A549 (cell line): ENCODE measurements around the gene ADD2. TPM values are rescaled to one million over a fixed set of nuclear protein-coding genes. Genes with fewer than 3 reads are reported as not detected.
"Not testable (repeated sequence)": the region's sequence is repeated elsewhere in the genome, so short reads cannot be mapped to it uniquely, and the experiment has no call there.

ENCODE experiments used
- ATAC-seq, 2 experiments: fragments of 200-7000 bp in 1 of 2; fragments of >200 bp in 1 of 2; cut with Nextera tagmentation in 1 of 2; cut with Tn5 transposase in 1 of 2; 3 replicates each; pipeline versions ENCODE4 v1.8.0 to v1.9.1; 2018 to 2020; ENCODE audit warnings: mild to moderate bottlenecking in 1 of 2, moderate library complexity in 1 of 2
- CTCF ChIA-PET: fragments of 300-600 bp; sonication (Branson Sonifier 250); formaldehyde crosslinking; extraction: SDS; loops from one replicate; lab custom pipeline; 2021; ENCODE audit warnings: antibody characterized with exemption, inconsistent platforms; lab: Yijun Ruan, JAX
- POLR2A ChIA-PET: fragments of 350-600 bp; formaldehyde crosslinking; extraction: SDS; loops from one replicate; lab custom pipeline; 2021; ENCODE audit warnings: antibody characterized with exemption, inconsistent platforms; lab: Yijun Ruan, JAX
- DNase-seq, 2 experiments: peaks; one replicate each; pipeline versions ENCODE4 v3.0.0 to v3.0.0-alpha.2; 2011 to 2016; ENCODE audit warnings: low read depth in 1 of 2, low spot score in 1 of 2
- FAIRE-seq: peaks from 2 replicates; lab custom pipeline; 2011; peaks lifted over from hg19 to GRCh38; lab: Jason Lieb, UNC
- H3K27ac ChIP-seq, 2 experiments: fragments of >200 bp; sonication (Bioruptor Twin); formaldehyde crosslinking; 3 replicates each; pipeline ENCODE4 v1.5.1; 2016 to 2017
- H3K4me1 ChIP-seq: fragments of >200 bp; sonication (Bioruptor Twin); formaldehyde crosslinking; 3 replicates; pipeline ENCODE4 v1.6.1; 2016
- H3K4me2 ChIP-seq: fragments of >200 bp; sonication (Bioruptor Twin); formaldehyde crosslinking; 3 replicates; pipeline ENCODE4 v1.6.1; 2016
- H3K4me3 ChIP-seq: fragments of >200 bp; sonication (Bioruptor Twin); formaldehyde crosslinking; 3 replicates; pipeline ENCODE4 v1.5.1; 2016
- H3K9me3 ChIP-seq: fragments of >200 bp; sonication (Bioruptor Twin); formaldehyde crosslinking; 3 replicates; pipeline ENCODE4 v1.6.1; 2016
- CBX8 ChIP-seq: fragments of 200-600 bp; sonication (generic); IDR thresholded peaks from 2 replicates; pipeline ENCODE4 v1.6.1; 2016
- CHD2 ChIP-seq: fragments of 150-350 bp; IDR thresholded peaks from 2 replicates; pipeline ENCODE4 v1.6.1; 2014; ENCODE audit warnings: low read length; ENCODE audit not compliant: partially characterized antibody
- EHMT2 ChIP-seq: fragments of 200-600 bp; sonication (generic); IDR thresholded peaks from 2 replicates; pipeline ENCODE4 v1.6.1; 2016; ENCODE audit warnings: antibody characterized with exemption, low read depth, mild to moderate bottlenecking, moderate library complexity
- HOXB13 ChIP-seq: fragments of 250-450 bp; sonication (Bioruptor Pico); IDR thresholded peaks from 2 replicates; pipeline ENCODE4 v1.5.0; 2020; ENCODE audit warnings: low read depth, mild to moderate bottlenecking, moderate library complexity
- JUN ChIP-seq, 2 experiments: fragments of >200 bp; sonication (Bioruptor Twin); formaldehyde crosslinking; IDR thresholded peaks; 2 replicates in 1 of 2; 3 replicates in 1 of 2; pipeline ENCODE4 v1.6.1; 2016 to 2017
- MAFK ChIP-seq: fragments of 450-650 bp; IDR thresholded peaks from 2 replicates; pipeline ENCODE4 v1.6.1; 2014; ENCODE audit not compliant: partially characterized antibody
- NFE2L2 ChIP-seq: fragments of 150-350 bp; conservative IDR thresholded peaks from 2 replicates; pipeline ENCODE4 v1.6.1; 2014; ENCODE audit warnings: low read length
- NPAS2 ChIP-seq: fragments of 250-450 bp; sonication (Bioruptor Pico); IDR thresholded peaks from 2 replicates; pipeline ENCODE4 v1.8.0; 2022; ENCODE audit warnings: mild to moderate bottlenecking, moderate library complexity, borderline replicate concordance
- POLR2A ChIP-seq: IDR thresholded peaks from 2 replicates; pipeline ENCODE4 v1.6.1; 2012; ENCODE audit warnings: mild to moderate bottlenecking, low read length
- RARB ChIP-seq: fragments of 250-450 bp; sonication (Bioruptor Pico); IDR thresholded peaks from 2 replicates; pipeline ENCODE4 v1.8.0; 2021; ENCODE audit warnings: mild to moderate bottlenecking, moderate library complexity
- SMC3 ChIP-seq: fragments of >200 bp; sonication (Bioruptor Twin); formaldehyde crosslinking; IDR thresholded peaks from 3 replicates; pipeline ENCODE4 v1.6.1; 2018; ENCODE audit warnings: inconsistent platforms
- TP53 ChIP-seq: fragments of 250-450 bp; sonication (Bioruptor Pico); IDR thresholded peaks from 2 replicates; pipeline ENCODE4 v1.5.0; 2021; ENCODE audit warnings: mild to moderate bottlenecking, moderate library complexity
- ZFP36 ChIP-seq: fragments of 450-650 bp; IDR thresholded peaks from 2 replicates; pipeline ENCODE4 v1.6.1; 2014; ENCODE audit warnings: borderline replicate concordance; ENCODE audit not compliant: partially characterized antibody
- ZNF302 ChIP-seq: fragments of 250-450 bp; sonication (Bioruptor Pico); IDR thresholded peaks from 2 replicates; pipeline ENCODE4 v1.9.0; 2021; ENCODE audit warnings: inconsistent platforms, mild to moderate bottlenecking, moderate library complexity
- WGBS: methylation state at CpG from one replicate; pipeline ENCODE4 v1.1.6; 2017; ENCODE audit errors: missing lambda C conversion rate; 5-methylcytosine and 5-hydroxymethylcytosine counted together
- polyA plus RNA-seq, 4 experiments: library from polyadenylated mRNA; depleted of rRNA in 3 of 4; stranded (reverse); fragments of >200 nt; fragmentation: RNase III in 1 of 4; extraction: RNeasy Plus Mini Kit Qiagen cat#74134 plus additional on column Dnase treatment in 1 of 4; gene quantifications; 2 replicates in 3 of 4; 3 replicates in 1 of 4; pipeline ENCODE4 v1.2.3, GENCODE V29; 2011 to 2017
- TF ChIP-seq, protein P1 (sequence below): IDR thresholded peaks from 2 replicates; pipeline ENCODE4 v1.6.1; 2012
- TF ChIP-seq, protein P2 (sequence below): fragments of 150-350 bp; IDR thresholded peaks from 2 replicates; pipeline ENCODE4 v1.6.1; 2014; ENCODE audit warnings: low read depth, mild to moderate bottlenecking, low read length
- TF ChIP-seq, protein P3 (sequence below): fragments of 250-450 bp; sonication (Bioruptor Pico); IDR thresholded peaks from 2 replicates; pipeline ENCODE4 v1.5.0; 2020; ENCODE audit warnings: low read depth, mild to moderate bottlenecking, moderate library complexity
- TF ChIP-seq, protein P4 (sequence below): IDR thresholded peaks from 2 replicates; pipeline ENCODE4 v1.6.1; 2012
- TF ChIP-seq, protein P5 (sequence below): IDR thresholded peaks from 2 replicates; pipeline ENCODE4 v1.6.1; 2012; ENCODE audit warnings: low read depth, borderline replicate concordance

The ADD2 gene
- polyA plus RNA-seq, 2 of the 4 experiments (the other 2 are of a cell fraction), result 18.0 to 25.5 TPM

DNA sequence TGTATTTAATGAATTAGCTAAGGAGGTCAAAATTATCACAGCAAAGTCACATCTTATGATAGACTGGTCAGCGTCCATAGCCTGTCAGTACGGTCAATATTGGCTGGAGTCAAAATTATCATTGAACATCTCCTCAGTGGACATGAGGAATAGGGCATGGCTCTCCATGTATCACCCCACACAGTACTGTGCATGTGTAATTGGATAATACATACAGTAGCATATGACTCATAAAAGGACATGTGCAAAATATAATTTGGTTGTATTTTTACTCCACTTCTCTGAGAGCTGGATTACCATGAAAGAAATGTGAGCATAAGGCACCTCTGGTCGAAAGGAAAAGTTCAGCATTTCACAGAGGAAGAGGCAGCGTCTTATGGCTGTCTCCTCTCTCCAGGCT, 24.9 kb downstream of the ADD2 start (continued):
- no peak for TF ChIP-seq ZFP36
- TF ChIP-seq NPAS2 (CRISPR knock-in tag), result no peak

DNA sequence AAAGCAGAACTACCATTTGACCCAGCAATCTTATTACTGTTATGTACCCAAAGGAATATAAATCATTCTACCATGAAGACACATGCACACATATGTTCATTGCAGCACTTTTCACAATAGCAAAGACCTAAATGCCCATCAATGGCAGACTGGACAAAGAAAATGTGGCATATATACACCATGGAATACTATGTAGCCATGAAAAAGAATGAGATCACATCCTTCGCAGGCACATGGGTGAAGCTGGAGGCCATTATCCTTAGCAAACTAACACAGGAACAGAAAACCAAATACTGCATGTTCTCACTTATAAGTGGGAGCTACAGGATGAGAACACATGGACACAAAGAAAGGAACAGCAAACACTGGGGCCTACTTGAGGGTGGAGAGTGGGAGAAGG, 28.5 kb downstream of the ADD2 start:
- POLR2A ChIA-PET, ATAC-seq, FAIRE-seq, H3K4me3 ChIP-seq, DNase-seq, H3K9me3 ChIP-seq, H3K4me2 ChIP-seq, H3K4me1 ChIP-seq, H3K27ac ChIP-seq: not testable (repeated sequence)
- CTCF ChIA-PET, result interaction anchor here (0.7 to 2.6 kb wide), 9 partner anchors 9 to 436 kb away, joined by 3 to 11 read pairs (median 4); partner anchors contain the start of gene ADD2
- 96% methylated on average over 1 of the region's 1 CpG for WGBS

DNA sequence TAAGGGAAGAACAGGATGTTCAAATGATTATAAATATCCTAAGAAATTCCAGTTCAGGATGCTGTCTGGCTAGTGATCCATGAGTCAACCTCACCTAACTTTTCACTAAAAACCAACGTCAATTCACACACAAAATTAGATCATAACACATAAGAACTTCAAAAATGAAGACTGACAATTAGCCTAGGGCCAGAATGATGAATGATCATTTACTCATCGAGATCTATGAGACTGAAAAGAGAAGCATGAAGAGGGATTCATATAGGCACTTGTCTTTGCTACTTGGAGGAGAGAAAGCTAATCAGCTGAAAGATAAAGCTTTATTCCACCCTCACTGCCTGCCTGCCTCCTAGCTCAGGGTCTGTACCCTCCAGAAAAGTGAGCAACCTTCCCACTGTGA, 29.8 kb downstream of the ADD2 start:
- no peak for TF ChIP-seq MAFK
- TF ChIP-seq ZNF302 (CRISPR knock-in tag), result no peak
- TF ChIP-seq SMC3, result no peak
- TF ChIP-seq, protein P1, sequence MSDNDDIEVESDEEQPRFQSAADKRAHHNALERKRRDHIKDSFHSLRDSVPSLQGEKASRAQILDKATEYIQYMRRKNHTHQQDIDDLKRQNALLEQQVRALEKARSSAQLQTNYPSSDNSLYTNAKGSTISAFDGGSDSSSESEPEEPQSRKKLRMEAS, result no peak
- no peak for DNase-seq
- Histone ChIP-seq H3K4me3 (no peak overlapping the region), H3K4me1 (no peaks in the 10 kb centered on the region), H3K4me2 (no peak overlapping the region), H3K9me3 (no peaks in the 10 kb centered on the region), H3K27ac (no peak overlapping the region)
- WGBS, result 51% methylated on average over 2 of the region's 2 CpGs
- ATAC-seq, result no peak
- FAIRE-seq, result no peak
- POLR2A ChIA-PET, result no interaction called here
- CTCF ChIA-PET, result interaction anchor here (0.5 to 2.6 kb wide), 4 partner anchors 10 to 37 kb away, joined by 3 to 11 read pairs (median 4); partner anchors contain the start of gene ADD2

DNA sequence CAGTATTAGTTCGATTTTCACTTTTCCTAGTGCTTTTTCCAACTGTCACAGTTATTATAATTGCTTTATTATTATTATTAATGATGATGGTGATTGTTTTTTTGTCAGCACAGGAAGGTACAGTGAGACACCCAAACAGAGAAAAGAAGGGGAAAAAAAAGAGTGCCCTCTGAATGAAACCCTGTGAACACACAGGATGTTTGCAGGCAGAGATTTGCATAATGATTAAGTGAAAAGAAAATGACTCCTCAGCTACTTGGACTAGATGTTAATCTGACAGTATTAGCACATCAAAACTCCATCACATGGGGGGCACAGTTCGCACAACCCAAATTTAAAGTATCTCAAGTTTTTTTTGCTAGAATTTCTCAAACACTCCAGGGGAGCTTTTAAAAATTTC, 32.9 kb downstream of the ADD2 start:
- Histone ChIP-seq H3K4me2 (no peak overlapping the region), H3K9me3 (no peaks in the 10 kb centered on the region), H3K4me3 (no peak overlapping the region), H3K4me1 (no peaks in the 10 kb centered on the region), H3K27ac (no peak overlapping the region)
- no peak for TF ChIP-seq EHMT2
- TF ChIP-seq, protein P2, sequence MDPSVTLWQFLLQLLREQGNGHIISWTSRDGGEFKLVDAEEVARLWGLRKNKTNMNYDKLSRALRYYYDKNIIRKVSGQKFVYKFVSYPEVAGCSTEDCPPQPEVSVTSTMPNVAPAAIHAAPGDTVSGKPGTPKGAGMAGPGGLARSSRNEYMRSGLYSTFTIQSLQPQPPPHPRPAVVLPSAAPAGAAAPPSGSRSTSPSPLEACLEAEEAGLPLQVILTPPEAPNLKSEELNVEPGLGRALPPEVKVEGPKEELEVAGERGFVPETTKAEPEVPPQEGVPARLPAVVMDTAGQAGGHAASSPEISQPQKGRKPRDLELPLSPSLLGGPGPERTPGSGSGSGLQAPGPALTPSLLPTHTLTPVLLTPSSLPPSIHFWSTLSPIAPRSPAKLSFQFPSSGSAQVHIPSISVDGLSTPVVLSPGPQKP, result no peak
- no peak for TF ChIP-seq HOXB13 (CRISPR knock-in tag)
- TF ChIP-seq RARB (CRISPR knock-in tag), result no peak
- TF ChIP-seq, protein P3, sequence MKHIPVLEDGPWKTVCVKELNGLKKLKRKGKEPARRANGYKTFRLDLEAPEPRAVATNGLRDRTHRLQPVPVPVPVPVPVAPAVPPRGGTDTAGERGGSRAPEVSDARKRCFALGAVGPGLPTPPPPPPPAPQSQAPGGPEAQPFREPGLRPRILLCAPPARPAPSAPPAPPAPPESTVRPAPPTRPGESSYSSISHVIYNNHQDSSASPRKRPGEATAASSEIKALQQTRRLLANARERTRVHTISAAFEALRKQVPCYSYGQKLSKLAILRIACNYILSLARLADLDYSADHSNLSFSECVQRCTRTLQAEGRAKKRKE (CRISPR knock-in tag), result no peak
- TF ChIP-seq, protein P4, sequence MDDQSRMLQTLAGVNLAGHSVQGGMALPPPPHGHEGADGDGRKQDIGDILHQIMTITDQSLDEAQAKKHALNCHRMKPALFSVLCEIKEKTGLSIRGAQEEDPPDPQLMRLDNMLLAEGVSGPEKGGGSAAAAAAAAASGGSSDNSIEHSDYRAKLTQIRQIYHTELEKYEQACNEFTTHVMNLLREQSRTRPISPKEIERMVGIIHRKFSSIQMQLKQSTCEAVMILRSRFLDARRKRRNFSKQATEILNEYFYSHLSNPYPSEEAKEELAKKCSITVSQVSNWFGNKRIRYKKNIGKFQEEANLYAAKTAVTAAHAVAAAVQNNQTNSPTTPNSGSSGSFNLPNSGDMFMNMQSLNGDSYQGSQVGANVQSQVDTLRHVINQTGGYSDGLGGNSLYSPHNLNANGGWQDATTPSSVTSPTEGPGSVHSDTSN, result no peak
- TF ChIP-seq ZNF302 (CRISPR knock-in tag), result no peak
- no peak for TF ChIP-seq TP53 (CRISPR knock-in tag)
- no peak for TF ChIP-seq CBX8
- no peak for TF ChIP-seq SMC3
- no peak for TF ChIP-seq NFE2L2
- TF ChIP-seq CHD2, result no peak
- TF ChIP-seq POLR2A, result no peak
- TF ChIP-seq, protein P5, sequence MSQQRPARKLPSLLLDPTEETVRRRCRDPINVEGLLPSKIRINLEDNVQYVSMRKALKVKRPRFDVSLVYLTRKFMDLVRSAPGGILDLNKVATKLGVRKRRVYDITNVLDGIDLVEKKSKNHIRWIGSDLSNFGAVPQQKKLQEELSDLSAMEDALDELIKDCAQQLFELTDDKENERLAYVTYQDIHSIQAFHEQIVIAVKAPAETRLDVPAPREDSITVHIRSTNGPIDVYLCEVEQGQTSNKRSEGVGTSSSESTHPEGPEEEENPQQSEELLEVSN, result no peak
- no peak for TF ChIP-seq JUN (IDR thresholded peaks at IDR 0.05)
- ChIA-PET POLR2A (no interaction called here), CTCF (interaction anchor here (0.9 to 1.6 kb wide), 2 partner anchors 33 to 45 kb away, joined by 3 read pairs; partner anchors contain the start of gene ADD2)
- 75% methylated on average over 2 of the region's 2 CpGs for WGBS
- DNase-seq (no peak), FAIRE-seq (no peak), ATAC-seq (no peak)
